CD4-positive, alpha-beta T cell treated with Interleukin-10 for 1 hour (primary cell): ENCODE results near the gene BACH2.
"Not testable (repeated sequence)": the region's sequence is repeated elsewhere in the genome, so short reads cannot be mapped to it uniquely, and the experiment has no call there.

ENCODE experiments used
- DNase-seq: peaks from one replicate; pipeline ENCODE4 v3.0.0-alpha.2; 2020

The BACH2 gene

GRCh38 chr6:90179190-90180169 lies 117.2 kb downstream of the BACH2 start:
- peak; percentile 55 for DNase-seq

- no peak for DNase-seq
Observed at GRCh38 chr6:90178384-90178855, 118.2 kb downstream of the BACH2 start.

- no peak for DNase-seq
Observed at GRCh38 chr6:90177544-90178383, 118.9 kb downstream of the BACH2 start.

GRCh38 chr6:90175627-90176538 lies 120.8 kb downstream of the BACH2 start:
- peak; percentile 42 for DNase-seq

GRCh38 chr6:90173262-90173925 lies 123.2 kb downstream of the BACH2 start:
- no peak for DNase-seq

- no peak for DNase-seq
Observed at GRCh38 chr6:90170601-90171000, 126.0 kb downstream of the BACH2 start.

- no peak for DNase-seq
Observed at GRCh38 chr6:90169374-90169773, 127.3 kb downstream of the BACH2 start.

GRCh38 chr6:90168693-90169131 lies 127.9 kb downstream of the BACH2 start:
- no peak for DNase-seq

- DNase-seq, result no peak
Observed at GRCh38 chr6:90167514-90168379, 128.9 kb downstream of the BACH2 start.

GRCh38 chr6:90166155-90166924 lies 130.3 kb downstream of the BACH2 start:
- not testable (repeated sequence) for DNase-seq

- no peak for DNase-seq
Observed at GRCh38 chr6:90162648-90163387, 133.8 kb downstream of the BACH2 start.

GRCh38 chr6:90160013-90160412 lies 136.6 kb downstream of the BACH2 start:
- no peak for DNase-seq

- DNase-seq, result no peak
Observed at GRCh38 chr6:90159452-90159851, 137.2 kb downstream of the BACH2 start.

GRCh38 chr6:90158936-90159335 lies 137.7 kb downstream of the BACH2 start:
- no peak for DNase-seq

GRCh38 chr6:90157441-90157840 lies 139.2 kb downstream of the BACH2 start:
- no peak for DNase-seq

GRCh38 chr6:90156861-90157260 lies 139.8 kb downstream of the BACH2 start:
- DNase-seq, result peak; percentile 50

GRCh38 chr6:90154755-90155470 lies 141.7 kb downstream of the BACH2 start:
- no peak for DNase-seq
